Bladder microvascular endothelial cell (primary cell): ENCODE data around the gene WASF1. TPM values are rescaled to one million over a fixed set of nuclear protein-coding genes. Genes with fewer than 3 reads are reported as not detected.

Experiments used
- total RNA-seq: library from RNA; depleted of rRNA; stranded (reverse); fragments of >200 nt; gene quantifications from 2 replicates; pipeline ENCODE4 v1.2.3, GENCODE V29; 2014

The WASF1 gene
- 4.5 and 10.4 TPM in 2 replicates for total RNA-seq

GRCh38 chr6:110179406-110180227 lies at the start of gene WASF1:
WASF1 (minus strand) TSS chr6:110179670; CDS start chr6:110127601, 52,069 bp downstream.

GRCh38 chr6:110180228-110181008 lies 948 bp upstream of the WASF1 start, which contains the start of gene CDC40:
CDC40 (plus strand) TSS chr6:110180427; CDS start chr6:110180445, 18 bp downstream.

Other genes with a start within 250 kb of the WASF1 start
- not detected in 2 replicates for gene GPR6, start 201.4 kb downstream of the WASF1 start, total RNA-seq
- gene CDC40, start 757 bp upstream of the WASF1 start, total RNA-seq: 10.8 and 22.9 TPM in 2 replicates
- 0.06 TPM in 1 of 2 replicates, not detected in the other for gene METTL24, start 178.7 kb upstream of the WASF1 start, total RNA-seq
- 0.16 and 5.6 TPM in 2 replicates for gene DDO, start 235.9 kb upstream of the WASF1 start, total RNA-seq